ENCODE measurements around the gene RASGEF1B. TPM values are rescaled to one million over a fixed set of nuclear protein-coding genes. Genes with fewer than 3 reads are reported as not detected.

RASGEF1B gene
- total RNA-seq, 4 donors from 2014 or later: 4.3 to 15.5 (median 10.2) TPM

DNA sequence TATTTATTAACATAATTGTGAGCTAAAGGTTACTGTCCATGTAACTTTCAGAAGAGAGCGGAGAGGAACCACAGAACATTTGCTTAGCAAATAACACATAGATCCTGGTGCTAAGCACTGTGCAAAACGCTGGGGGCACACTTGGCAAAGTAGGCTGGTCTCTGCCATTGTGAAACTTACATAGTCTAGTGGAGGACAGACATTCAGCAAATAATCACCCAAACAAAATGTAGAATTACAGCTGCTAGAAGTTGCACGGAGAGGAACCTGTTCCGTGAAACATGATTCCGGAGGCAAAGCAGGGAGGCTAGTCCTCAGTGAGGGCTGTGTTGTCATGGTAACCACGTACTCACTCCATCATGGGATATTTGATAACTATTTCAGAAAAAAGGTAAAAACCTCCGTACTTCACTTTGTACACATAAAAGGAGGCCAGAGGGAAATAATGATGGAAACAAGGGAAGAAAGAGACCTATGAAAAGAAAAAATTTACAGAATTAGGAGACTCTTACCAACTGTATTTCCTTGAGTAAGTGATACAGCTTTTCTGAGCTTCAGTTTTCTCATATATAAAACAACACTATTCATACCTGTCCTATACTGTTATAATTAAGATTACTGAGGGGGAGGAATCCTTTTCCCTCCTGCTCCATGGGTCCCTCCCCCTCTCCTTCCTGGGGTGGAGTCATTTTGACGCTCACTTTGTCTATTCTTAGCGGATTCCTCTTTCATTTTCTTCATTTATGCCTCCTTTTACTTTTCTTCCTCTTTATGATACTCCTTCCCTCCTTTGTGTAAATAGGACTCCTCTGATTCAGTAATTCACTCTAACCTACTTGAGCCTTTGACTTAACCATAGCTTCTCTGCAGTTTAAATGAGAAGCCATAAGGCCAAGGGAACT lies 825 bp upstream of the RASGEF1B start:
- Histone ChIP-seq H3K27me3 (no peaks in the 10 kb centered on the region), H3K4me3 (replicated peaks in 1 of 3) (peak overlapping the region in 2 of 3 donors; percentile 21 to 71), H3K36me3 (no peaks in the 10 kb centered on the region), H3K9me3 (no peaks in the 10 kb centered on the region), H3K4me1 (peaks cover 14 to 19% of the 10 kb centered on the region in 2 donors), H3K27ac (peak overlapping the region; percentile 48 to 88 (median 59))
- peak in 1 of 2 donors; percentile 41 for DNase-seq
- WGBS, 2 donors: 43 to 47% methylated on average over 9 of the region's 9 CpGs
- intact Hi-C loops (cut with DNase I): no loop called here
- TF ChIP-seq CTCF (IDR thresholded peaks at IDR 0.05) (peak in 3 of 6 experiments; percentile 7 to 27 (median 25)), POLR2A (IDR thresholded peaks at IDR 0.05) (no peak)

DNA sequence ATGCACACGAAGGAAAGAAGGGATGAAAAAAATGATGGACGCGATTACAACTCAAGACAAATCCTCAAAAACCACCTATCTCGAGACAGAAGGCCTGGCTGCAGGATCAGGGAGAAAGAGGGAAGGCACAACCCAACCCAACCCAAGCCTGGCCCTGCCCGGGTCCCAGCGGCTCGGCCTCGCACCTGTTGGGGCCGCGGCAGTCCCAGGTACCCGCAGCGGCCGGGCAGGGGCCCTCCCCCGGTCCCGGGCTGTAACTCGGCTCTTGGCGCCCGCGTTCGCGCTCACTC lies 464 bp downstream of the RASGEF1B start:
- no peak for DNase-seq
- TF ChIP-seq POLR2A (IDR thresholded peaks at IDR 0.05) (no peak), CTCF (IDR thresholded peaks at IDR 0.05) (no peak)
- no peaks in the 10 kb centered on the region for H3K27me3 ChIP-seq
- H3K27ac ChIP-seq: peak overlapping the region; percentile 74 to 89 (median 88)
- no peaks in the 10 kb centered on the region for H3K36me3 ChIP-seq
- no peaks in the 10 kb centered on the region for H3K9me3 ChIP-seq
- intact Hi-C loops (cut with DNase I): loop anchor here (2.0 kb wide), 1 partner anchor 372 kb away; no protein-coding TSS in a partner anchor
- H3K4me3 ChIP-seq (replicated peaks in 1 of 3): peak overlapping the region; percentile 30 to 83 (median 71)
- H3K4me1 ChIP-seq: peaks cover 14 to 19% of the 10 kb centered on the region in 2 donors
- WGBS, 2 donors: 0 to 1% methylated on average over 10 to 13 of the region's 21 CpGs

GRCh38 chr4:81470456-81471297 lies 1.0 kb downstream of the RASGEF1B start:
- Histone ChIP-seq H3K4me1 (peaks cover 14 to 19% of the 10 kb centered on the region in 2 donors), H3K36me3 (no peaks in the 10 kb centered on the region), H3K4me3 (replicated peaks in 1 of 3) (peak overlapping the region; percentile 30 to 83 (median 71)), H3K9me3 (no peaks in the 10 kb centered on the region), H3K27me3 (no peaks in the 10 kb centered on the region), H3K27ac (peak overlapping the region; percentile 74 to 89 (median 88))
- DNase-seq: peak; percentile 49 to 53
- intact Hi-C loops (cut with DNase I): loop anchor here (2.0 kb wide), 1 partner anchor 372 kb away; no protein-coding TSS in a partner anchor
- TF ChIP-seq CTCF (IDR thresholded peaks at IDR 0.05) (peak in 1 of 6 experiments; percentile 4), POLR2A (IDR thresholded peaks at IDR 0.05) (no peak)
- 3 to 5% methylated on average over 31 of the region's 31 CpGs for WGBS, 2 donors

DNA sequence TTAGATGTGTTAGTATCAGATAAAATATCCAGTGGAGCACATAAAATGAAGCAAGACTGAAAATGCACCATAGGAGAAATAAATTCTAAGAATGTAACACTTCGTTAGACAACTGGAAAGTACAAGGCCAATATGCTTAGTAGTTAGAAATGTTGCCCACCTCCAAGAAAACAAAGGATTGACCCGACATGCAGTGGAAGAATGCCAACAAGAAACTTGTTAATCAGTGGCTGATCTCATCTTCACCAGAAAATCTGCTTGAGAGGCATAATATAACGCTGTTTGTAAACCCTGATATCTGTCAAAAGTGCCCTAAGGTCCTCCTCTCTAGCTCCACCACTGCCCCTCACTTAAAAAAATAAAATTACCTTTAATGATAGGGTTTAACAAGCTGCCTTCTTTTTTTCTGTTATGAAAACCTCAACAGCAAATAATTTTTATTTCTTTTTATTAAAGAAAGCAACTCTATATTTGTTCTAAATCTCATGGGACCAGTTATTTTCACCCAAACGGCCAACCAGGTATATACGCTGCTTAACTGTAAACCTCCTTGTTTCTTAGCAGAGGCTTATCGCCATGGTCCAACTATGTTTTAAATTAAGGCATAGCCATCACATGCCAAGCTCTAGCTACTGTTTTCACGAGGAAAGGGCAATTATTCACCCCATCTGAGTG lies 1.8 kb downstream of the RASGEF1B start:
- no peaks in the 10 kb centered on the region for H3K9me3 ChIP-seq
- no peak for TF ChIP-seq POLR2A (IDR thresholded peaks at IDR 0.05)
- TF ChIP-seq CTCF (IDR thresholded peaks at IDR 0.05): no peak
- WGBS, 2 donors: 54 to 61% methylated on average over 7 of the region's 7 CpGs
- no peak for DNase-seq
- H3K36me3 ChIP-seq: no peaks in the 10 kb centered on the region
- no peaks in the 10 kb centered on the region for H3K27me3 ChIP-seq
- intact Hi-C loops (cut with DNase I): loop anchor here (2.0 kb wide), 1 partner anchor 373 kb away; no protein-coding TSS in a partner anchor
- peak overlapping the region in 1 of 3 donors; percentile 88 for H3K27ac ChIP-seq
- peak overlapping the region in 1 of 3 donors; percentile 71 for H3K4me3 ChIP-seq (replicated peaks in 1 of 3)
- peaks cover 14 to 19% of the 10 kb centered on the region in 2 donors for H3K4me1 ChIP-seq

All from thyroid gland (tissue), 4 donors.